PFSK-1 (cell line): Measurements from ENCODE around the gene TRAPPC3.

Experiments
- POLR2AphosphoS5 ChIP-seq: IDR thresholded peaks from 2 replicates; pipeline ENCODE4 v1.6.1; 2012; ENCODE audit warnings: low read depth, mild to moderate bottlenecking, control low read depth, low read length, moderate library complexity
- SIN3A ChIP-seq: IDR thresholded peaks from 2 replicates; pipeline ENCODE4 v1.6.1; 2012; ENCODE audit warnings: mild to moderate bottlenecking, low read length, moderate library complexity, borderline replicate concordance; ENCODE audit not compliant: insufficient read depth
- TAF1 ChIP-seq: IDR thresholded peaks from 2 replicates; pipeline ENCODE4 v1.6.1; 2012; ENCODE audit warnings: low read length, control low read depth, borderline replicate concordance; ENCODE audit not compliant: insufficient read depth

GRCh38 chr1:36144413-36144812, 4.9 kb downstream of the TRAPPC3 start:
- TF ChIP-seq POLR2AphosphoS5 = no peak
- TF ChIP-seq SIN3A = no peak
- TF ChIP-seq TAF1 = no peak
